Right ventricle myocardium superior (tissue), 1 donor: ENCODE results near the gene CBARP. TPM values are rescaled to one million over a fixed set of nuclear protein-coding genes. Genes with fewer than 3 reads are reported as not detected.
A peak's percentile ranks its signal among the peaks of the same experiment; 100 is the strongest.
"Not testable (repeated sequence)": the region's sequence is repeated elsewhere in the genome, so short reads cannot be mapped to it uniquely, and the experiment has no call there.

Experiments used
- ATAC-seq: fragments of 200-7000 bp; cut with Tn5 transposase; one replicate; pipeline ENCODE4 v1.9.1; 2020; ENCODE audit warnings: mild to moderate bottlenecking; ENCODE audit not compliant: poor library complexity
- DNase-seq: peaks from one replicate; pipeline ENCODE4 v3.0.0-alpha.2; 2020
- intact Hi-C: fragments of 100-400 bp; cut with DNase I; formaldehyde crosslinking; loops from one replicate; pipeline ENCODE4 v1.11.2; 2022
- total RNA-seq: library from RNA; stranded (reverse); fragmentation: NEBNext Ultra II Directional; extraction: Animal tissue kit (Norgen Biotek cat#: 25700); gene quantifications from one replicate; pipeline ENCODE4 v1.2.1, GENCODE V29; 2021
- donor health status: DM: no; HTN: yes; CAD: no; lungs with severe emphysema.

The CBARP gene
- total RNA-seq, 1 donor from 2014 or later, result 1.1 TPM

GRCh38 chr19:1210227-1210538, 27.6 kb downstream of the CBARP start:
- intact Hi-C loops, result no loop called here
- ATAC-seq (no peak), DNase-seq (no peak)

- ATAC-seq, intact Hi-C loops, DNase-seq: not testable (repeated sequence)
Measured at GRCh38 chr19:1208830-1209229, 29.0 kb downstream of the CBARP start.

- peak; percentile 72 for DNase-seq
- intact Hi-C loops, result no loop called here
- ATAC-seq, result peak; percentile 2
Measured at GRCh38 chr19:1206864-1207450, 30.8 kb downstream of the CBARP start.

- no peak for ATAC-seq
- intact Hi-C loops, result no loop called here
- DNase-seq, result peak; percentile 55
Measured at GRCh38 chr19:1206150-1206863, 31.5 kb downstream of the CBARP start.

GRCh38 chr19:1205114-1206099, 32.4 kb downstream of the CBARP start, which contains the start of gene STK11:
Gene STK11, plus strand, starts transcription at chr19:1205778. Its CDS starts 1,136 bp downstream, at chr19:1206914.
- intact Hi-C loops, result no loop called here
- DNase-seq, result peak; percentile 100
- peak; percentile 93 for ATAC-seq

- ATAC-seq, intact Hi-C loops, DNase-seq: not testable (repeated sequence)
Measured at GRCh38 chr19:1200614-1201013, 37.2 kb downstream of the CBARP start.

GRCh38 chr19:1199531-1199930, 38.3 kb downstream of the CBARP start:
- no peak for DNase-seq
- no peak for ATAC-seq
- intact Hi-C loops, result no loop called here

GRCh38 chr19:1189419-1189818, 48.4 kb downstream of the CBARP start:
- intact Hi-C loops, result no loop called here
- DNase-seq (no peak), ATAC-seq (no peak)

GRCh38 chr19:1183543-1184172, 54.1 kb downstream of the CBARP start:
- DNase-seq (no peak), ATAC-seq (no peak)
- intact Hi-C loops, result no loop called here

GRCh38 chr19:1182727-1183126, 55.1 kb downstream of the CBARP start:
- intact Hi-C loops, result no loop called here
- DNase-seq (no peak), ATAC-seq (no peak)

GRCh38 chr19:1182068-1182467, 55.7 kb downstream of the CBARP start:
- ATAC-seq (no peak), DNase-seq (no peak)
- intact Hi-C loops, result no loop called here

GRCh38 chr19:1181606-1182005, 56.2 kb downstream of the CBARP start:
- no peak for ATAC-seq
- no peak for DNase-seq
- intact Hi-C loops, result no loop called here

Other genes starting within 250 kb of the CBARP start
- gene GRIN3B, start 237.6 kb downstream of the CBARP start, total RNA-seq, result not detected
- gene TMEM259, start 216.9 kb downstream of the CBARP start, total RNA-seq, result 109 TPM
- gene RNU6-2, start 216.5 kb downstream of the CBARP start, total RNA-seq, result not detected
- 69.8 TPM for gene CNN2, start 211.4 kb downstream of the CBARP start, total RNA-seq
- gene ABCA7, start 197.9 kb downstream of the CBARP start, total RNA-seq, result 5.2 TPM
- gene ARHGAP45, start 170.8 kb downstream of the CBARP start, total RNA-seq, result 5.1 TPM
- 146 TPM for gene POLR2E, start 142.6 kb downstream of the CBARP start, total RNA-seq
- 345 TPM for gene GPX4, start 134.0 kb downstream of the CBARP start, total RNA-seq
- 15.1 TPM for gene SBNO2, start 63.7 kb downstream of the CBARP start, total RNA-seq
- 54.8 TPM for gene STK11, start 32.2 kb downstream of the CBARP start, total RNA-seq
- 692 TPM for gene ATP5F1D, start 3.7 kb upstream of the CBARP start, total RNA-seq
- gene MIDN, start 10.6 kb upstream of the CBARP start, total RNA-seq, result 54.1 TPM
- 219 TPM for gene CIRBP, start 31.3 kb upstream of the CBARP start, total RNA-seq
- 12.4 TPM for gene FAM174C, start 37.5 kb upstream of the CBARP start, total RNA-seq
- gene EFNA2, start 47.9 kb upstream of the CBARP start, total RNA-seq, result not detected
- gene NDUFS7, start 145.9 kb upstream of the CBARP start, total RNA-seq, result 461 TPM
- 93.5 TPM for gene GAMT, start 163.5 kb upstream of the CBARP start, total RNA-seq
- gene DAZAP1, start 169.6 kb upstream of the CBARP start, total RNA-seq, result 82.9 TPM
- 671 TPM for gene RPS15, start 200.4 kb upstream of the CBARP start, total RNA-seq
- 0.22 TPM for gene APC2, start 212.1 kb upstream of the CBARP start, total RNA-seq
- gene C19orf25, start 241.2 kb upstream of the CBARP start, total RNA-seq, result 18.3 TPM